CD4-positive, alpha-beta T cell treated with Interleukin-15 for 4 hours (primary cell): ENCODE measurements around the gene ZBTB20.
A peak's percentile ranks its signal among the peaks of the same experiment; 100 is the strongest.

Experiments used
- DNase-seq: peaks from one replicate; pipeline ENCODE4 v3.0.0-alpha.2; 2020; ENCODE audit warnings: low spot score

The ZBTB20 gene

DNA sequence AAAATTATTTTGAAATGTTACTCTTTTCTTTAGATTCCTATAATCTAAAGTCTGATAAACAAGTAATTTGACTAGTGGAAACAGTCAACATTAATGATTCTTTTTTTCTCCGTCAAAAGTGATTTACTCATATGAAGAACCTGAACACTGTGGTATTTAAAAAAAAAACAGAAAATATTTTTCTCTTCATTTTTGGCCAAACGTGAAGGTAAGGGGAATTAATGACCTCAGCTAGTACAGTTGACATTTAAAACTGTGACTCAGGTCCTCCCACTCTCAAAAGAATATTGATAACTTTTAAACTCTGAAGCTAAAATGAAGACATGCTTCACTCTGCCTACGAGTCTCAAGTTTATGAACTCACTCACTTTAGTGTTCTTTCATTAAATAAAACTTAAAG lies 818.7 kb downstream of the ZBTB20 start:
- DNase-seq, result peak; percentile 34

DNA sequence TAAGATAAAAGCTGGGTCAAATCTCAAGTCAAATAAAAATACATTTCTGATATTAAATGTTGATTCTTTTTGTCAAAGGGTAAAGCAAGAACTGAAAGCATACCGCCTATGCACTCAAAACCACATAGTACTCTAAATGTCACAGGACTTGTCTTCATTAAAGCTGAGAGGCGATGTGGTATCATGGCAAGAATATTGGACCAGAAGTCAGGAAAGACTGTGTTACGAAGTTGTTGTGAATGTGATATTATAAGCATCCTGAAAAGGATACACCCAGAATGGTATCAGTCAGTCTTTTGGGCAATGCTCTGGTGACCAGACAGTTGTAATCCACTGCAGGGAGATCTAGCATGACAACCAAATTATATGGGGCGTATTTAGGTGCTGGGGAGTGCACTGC lies 819.4 kb downstream of the ZBTB20 start:
- DNase-seq, result no peak

DNA sequence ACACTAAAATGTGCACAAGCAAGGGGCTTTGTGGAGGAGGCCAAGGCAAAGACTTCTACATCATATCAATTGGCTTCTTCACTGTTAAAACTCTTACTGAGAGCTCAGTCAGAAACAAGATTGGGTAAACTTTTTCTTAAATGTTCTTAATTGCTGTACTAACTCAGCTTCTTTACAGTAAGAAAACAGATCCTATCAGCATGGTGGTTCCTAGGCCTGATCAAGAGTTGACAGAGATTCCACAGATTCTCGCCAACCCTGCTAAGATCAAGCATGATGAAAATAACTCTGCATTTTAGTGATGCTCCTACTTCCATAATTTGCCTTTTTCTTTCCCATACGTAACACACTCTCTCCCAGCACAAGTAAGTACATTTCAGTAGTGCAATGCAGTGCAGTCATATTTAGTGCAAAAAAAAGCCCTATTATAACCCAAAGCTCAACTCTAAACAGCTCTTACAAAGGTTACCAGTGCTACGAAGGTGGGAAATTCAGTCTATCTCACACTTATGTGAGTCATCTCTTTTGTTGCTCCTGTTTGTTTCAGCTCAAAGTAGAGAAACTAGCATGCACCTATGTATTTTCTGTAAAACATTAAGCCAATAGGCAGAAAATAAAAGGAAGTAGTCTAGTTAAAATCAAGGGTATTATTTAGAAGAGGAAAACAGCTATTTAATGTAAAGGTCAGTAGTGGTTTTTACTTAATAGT lies 823.4 kb downstream of the ZBTB20 start:
- peak; percentile 55 for DNase-seq

DNA sequence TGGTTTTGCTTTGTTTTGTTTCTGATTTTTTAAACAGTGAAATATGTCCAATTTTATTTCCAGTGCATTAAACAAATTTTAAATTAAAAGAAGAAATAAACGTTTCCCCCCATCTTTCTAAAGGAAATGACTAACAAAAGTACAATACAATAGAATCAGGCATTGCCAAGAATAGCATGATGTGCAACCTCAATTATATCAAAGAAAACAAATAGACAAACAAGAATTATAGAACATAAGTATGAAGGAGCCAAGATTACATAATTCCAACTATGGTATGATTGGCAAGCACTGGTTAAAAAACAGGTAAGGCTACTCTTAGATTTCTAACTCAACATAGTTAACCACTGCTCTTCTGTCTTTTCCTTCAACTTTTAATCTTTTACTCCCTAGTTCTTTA lies 826.8 kb downstream of the ZBTB20 start:
- no peak for DNase-seq

DNA sequence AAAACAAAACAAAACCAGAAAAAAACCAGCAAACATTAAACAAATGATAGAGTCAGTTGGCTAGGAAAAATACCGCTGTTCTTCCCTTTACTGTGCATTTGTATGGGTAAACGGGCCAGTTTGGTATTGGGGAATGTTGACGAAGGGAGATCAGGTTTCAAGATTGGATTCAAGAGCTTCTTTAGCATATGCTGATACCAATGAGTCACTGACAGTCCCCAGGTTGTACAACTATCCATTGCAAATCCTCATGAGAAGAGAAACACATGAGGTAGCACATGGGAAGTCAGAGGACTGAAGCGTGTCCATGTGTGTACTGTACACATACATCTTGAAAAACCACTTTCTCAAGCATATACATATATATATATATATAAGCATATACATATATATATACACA lies 827.6 kb downstream of the ZBTB20 start:
- no peak for DNase-seq

DNA sequence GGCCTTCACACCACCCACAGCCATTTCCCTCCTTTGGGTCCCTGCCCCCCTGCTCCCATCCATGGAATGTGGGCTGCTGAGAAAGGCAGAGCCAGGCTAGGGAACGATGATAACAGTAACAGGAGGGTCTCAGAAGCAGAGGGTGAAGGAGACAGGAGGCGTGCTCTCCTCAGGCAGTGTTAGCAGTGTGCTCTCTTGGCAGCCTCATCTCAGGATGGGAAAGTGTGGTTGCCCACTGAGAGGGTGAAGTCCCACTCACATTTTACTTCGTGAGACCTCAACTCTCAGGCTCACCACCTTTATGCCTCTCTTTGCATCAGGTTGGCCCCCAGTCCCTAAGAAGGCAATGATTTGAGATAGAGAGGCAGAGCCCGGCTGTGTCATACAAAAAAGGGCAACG lies 828.8 kb downstream of the ZBTB20 start:
- DNase-seq, result no peak

DNA sequence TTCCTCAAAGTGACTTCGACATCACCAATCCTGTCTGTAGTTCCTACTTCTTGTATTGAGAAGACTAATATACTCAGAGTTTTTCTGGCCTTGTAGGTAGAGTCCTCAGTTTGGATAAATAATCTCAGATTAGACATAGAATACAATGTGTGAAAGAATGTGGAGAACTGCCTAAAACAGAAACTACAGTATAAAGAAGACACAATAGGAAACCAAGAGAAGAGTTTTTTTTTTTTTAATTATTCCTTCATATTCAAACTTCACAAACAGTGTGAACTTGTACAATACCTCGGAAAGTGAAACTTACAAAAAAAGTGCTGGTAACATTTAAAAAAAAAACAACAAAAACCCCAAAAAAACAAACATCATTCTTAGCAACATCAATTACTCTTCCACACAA lies 832.8 kb downstream of the ZBTB20 start:
- DNase-seq, result no peak

DNA sequence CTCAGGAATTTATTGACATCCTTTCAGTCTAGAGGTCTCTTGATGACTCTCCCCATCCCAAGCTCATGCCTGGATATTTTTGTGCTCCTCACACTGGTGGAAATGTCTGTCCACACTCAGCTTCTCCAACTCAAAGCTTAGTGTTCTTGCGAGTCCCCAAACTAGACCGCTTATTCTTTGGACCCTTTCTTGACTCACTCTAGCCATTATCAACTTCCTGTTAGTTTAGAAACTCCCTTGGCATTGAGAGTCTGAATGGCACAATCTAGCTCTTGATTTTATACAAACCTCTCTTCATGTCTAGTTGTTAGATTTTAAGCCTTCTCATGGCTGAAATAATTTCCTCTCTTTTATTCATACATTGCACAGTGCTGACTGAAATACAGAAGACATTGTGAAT lies 833.7 kb downstream of the ZBTB20 start:
- DNase-seq, result no peak

DNA sequence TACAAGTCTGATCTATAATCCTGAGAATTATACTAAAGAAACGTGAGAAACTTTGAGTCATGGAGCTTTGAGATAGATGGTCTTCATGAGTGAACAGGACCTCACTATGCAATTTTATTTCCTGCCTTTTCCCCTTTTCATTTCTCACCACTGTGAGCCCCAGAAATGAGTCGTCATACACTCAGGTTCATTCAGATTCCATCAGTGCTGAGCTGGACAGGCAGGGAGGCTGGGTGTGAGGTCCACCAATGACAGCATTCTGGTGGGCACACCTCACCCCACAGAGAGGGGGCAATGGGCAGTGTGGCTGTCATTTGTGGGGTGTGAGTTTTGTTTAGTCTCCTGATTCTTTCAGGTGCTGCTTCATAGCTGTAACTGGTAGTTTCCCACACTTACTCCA lies 836.4 kb downstream of the ZBTB20 start:
- DNase-seq, result no peak

DNA sequence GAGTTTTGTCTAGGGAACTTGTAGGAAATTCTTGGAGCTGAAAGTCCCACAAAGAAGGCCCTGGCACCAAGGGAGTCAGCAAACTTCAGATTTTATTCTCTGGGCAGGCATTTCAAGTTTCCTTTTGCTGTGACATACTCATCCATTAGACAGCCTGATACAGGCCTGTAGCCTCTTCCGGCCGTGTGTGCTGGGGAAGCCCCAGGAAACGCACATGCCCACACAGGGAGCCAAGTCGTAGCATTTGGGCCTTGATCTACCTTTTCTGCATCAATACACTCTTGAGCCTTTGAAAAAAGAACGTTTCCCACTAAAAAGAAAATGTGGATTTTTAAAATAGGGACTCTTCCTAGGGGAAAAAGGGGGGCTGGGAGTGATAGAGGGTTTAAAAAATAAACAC lies 838.3 kb downstream of the ZBTB20 start:
- peak; percentile 73 for DNase-seq

DNA sequence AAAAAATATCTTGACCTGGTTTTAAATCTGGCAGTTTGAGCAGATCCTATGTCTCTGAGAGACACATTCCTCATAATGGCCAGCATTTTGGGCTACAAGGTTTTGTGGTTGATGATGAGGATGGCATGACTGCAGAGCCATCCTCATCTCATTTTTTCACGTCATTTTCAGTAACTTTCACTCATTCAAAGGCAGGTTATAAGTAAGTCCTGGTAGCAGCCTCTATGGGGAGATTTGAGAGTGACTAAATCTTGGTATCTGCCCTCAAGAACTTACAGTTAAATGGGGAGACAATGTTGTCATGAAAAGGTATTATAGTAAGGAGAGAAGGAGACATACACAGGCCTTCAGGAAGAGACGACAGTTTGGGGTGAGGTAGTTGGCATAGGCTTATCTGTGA lies 838.7 kb downstream of the ZBTB20 start:
- DNase-seq, result no peak

DNA sequence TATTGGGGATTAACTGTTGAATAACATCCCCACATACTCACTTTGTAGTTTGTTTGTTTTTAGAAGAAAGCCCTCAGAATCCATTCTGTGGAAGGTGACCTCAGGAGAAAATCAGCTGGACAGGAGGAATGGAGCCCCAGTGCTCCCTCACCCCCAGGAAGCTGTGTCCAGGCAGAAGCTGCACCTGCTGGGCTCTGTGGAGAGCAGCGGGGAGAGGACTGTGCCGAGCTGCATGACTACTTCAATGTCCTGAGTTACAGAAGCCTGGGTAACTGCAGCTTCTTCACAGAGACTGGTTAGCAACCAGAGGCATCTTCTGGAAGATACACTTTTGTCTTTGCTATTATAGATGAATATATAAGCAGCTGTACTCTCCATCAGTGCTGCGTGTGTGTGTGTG lies 839.3 kb downstream of the ZBTB20 start:
- DNase-seq, result no peak

DNA sequence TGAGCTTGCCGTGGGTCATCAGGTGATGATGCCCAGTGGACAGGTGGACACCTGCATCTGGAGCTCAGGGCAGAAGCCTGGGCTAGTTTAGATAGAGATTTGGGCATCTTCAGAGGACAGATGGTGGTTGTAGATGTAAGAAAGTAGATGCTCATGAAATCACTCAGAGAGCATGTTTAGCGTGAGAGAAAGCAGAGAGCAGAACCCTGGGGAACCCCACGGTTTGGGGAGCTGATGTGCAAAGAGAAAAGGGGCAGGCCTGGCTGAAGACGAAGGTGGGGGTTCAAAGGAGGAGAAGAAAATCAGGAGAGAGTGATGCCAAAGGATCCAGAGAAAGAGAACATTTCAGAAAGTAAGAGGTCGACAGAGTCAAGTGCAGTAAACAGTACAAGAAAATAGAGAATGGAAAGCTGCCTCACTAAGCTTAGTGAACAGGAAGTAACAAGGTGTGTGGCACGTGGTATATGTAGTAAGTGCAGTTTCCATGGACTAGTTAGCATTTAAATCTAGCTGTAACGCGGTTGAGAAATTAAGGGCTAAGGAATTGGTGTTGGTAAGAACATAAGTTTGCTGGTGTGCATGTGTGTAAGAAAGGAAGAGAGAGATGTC lies 839.8 kb downstream of the ZBTB20 start:
- DNase-seq, result peak; percentile 52

DNA sequence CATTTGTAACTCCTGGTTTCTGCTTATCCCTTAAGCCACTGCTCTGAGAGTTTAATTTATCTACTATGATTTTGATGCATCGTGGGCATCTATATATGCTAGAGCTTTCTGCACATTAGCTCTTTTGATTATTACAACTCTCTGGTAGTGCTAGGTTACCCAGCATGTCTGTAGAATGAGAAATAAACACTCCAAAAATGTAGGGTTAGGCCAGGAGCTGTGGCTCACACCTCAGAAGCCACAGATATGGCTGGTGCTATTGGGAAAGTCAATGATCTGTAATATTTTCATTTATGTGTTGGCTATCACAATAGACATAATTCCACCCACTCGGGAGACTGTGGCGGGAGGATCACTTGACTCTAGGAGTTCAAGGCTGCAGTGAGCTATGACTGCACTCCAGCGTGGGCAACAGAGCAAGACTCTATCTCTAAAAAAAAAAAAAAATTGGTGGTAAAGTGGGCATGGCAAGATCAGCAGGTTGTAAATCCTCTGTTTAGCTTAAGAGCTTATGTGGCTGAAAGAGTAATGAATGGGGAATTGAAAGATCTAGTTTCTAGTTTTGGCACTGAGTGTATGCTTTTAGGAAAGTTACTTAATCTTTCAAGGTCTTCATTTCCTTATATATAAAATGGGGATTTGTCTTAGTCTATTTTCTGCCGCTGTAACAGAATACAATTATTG lies 847.0 kb downstream of the ZBTB20 start:
- no peak for DNase-seq

DNA sequence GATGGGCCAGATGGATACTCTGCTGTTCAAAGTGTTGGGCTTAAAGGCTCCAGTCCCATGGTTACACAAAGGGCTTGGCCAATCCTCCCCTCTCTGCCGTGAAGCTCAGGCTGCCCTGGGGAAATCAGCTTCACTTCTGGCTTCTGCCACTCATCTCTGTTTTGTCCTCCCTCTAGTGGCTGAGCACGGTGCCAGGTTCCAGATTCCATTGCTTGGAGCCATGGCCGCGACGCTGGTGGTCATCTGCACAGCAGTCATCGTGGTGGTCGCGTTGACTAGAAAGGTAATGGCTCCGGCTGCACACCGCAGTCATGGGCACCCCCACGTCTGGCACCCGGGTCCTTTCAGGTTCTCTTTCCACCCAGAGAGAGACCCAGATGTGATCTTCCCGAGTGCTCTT lies 847.7 kb downstream of the ZBTB20 start:
- peak; percentile 56 for DNase-seq

DNA sequence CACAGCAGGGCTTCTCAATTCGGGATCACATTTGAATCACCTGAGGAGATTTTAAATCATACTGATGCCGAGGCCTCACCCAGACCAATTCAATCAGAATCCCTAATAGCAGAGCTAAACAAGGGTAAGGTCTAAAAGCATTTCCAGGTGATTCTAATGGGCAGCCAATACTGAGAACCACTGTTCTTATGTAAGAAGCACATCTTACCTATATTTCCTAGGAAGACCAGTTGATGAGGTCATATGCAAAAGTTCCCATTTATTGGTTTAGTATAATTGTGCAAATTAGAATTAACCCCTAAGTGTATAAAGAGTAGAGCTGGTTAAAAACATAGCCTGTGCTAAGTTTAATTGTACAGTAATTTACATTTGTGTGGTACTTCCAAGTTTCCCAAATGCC lies 851.1 kb downstream of the ZBTB20 start:
- no peak for DNase-seq

DNA sequence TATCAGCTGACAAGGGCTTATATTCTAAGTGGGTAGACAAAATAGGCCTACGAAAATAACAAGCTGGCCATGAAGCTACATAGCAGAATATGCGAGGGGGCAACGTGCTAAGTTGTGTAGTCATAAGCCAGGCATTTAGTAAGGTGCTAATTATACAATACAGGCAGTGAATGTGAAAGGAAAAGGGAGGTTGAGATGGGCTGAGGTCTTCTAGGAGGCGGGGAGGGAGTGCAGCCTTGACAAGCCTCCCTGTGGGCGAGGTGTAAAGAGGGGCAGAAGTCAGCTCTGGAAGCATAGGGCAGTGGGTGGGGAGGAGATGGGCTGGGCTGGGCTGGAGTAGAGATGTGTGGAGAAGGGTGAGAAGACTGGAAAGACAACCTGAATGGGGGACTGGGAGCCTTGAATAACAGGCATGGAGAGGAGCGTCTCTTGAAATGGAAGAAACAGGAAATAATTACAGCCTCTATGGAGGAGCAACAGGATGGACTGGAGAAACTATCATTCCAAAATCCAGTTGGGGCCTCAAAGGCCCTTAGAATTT lies 852.1 kb downstream of the ZBTB20 start:
- DNase-seq, result peak; percentile 52

DNA sequence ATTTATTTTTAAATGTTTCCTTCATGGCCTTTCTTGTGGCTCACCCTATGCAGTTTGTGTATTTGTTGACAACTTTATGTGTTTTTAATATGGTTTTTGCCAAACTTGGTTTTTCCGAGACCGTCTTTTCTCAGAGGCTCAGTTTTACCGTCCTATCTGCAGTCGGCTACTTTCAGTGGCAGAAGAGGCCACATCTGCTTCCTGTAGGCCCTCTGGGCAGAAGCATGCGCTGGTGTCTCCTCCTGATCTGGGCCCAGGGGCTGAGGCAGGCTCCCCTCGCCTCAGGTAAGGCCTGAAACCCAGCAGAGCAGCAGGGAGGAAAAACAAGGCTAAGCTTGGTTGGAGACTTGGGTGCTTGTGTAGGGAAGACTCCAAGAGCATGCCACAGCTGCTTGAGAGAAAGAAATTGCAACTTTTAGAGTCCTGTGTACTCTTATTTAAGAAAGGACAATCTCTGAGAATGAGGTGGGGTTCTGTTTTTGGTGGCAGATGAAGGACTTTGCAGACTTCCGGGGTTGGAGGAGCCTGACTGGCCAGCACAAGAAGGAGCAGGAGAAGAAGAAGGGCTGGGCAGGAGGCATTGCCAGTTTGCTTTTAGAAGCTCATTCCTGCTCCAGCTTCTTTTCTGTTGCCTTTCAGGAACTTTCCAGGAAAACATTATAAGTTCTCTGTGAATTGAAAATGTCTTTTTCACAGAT lies 853.1 kb downstream of the ZBTB20 start, which contains the start of gene TIGIT:
Gene TIGIT, plus strand, starts transcription at position 191 of the 698 bp plus-strand sequence. Its CDS starts 34 bp downstream, at position 225.
- DNase-seq, result peak; percentile 53

DNA sequence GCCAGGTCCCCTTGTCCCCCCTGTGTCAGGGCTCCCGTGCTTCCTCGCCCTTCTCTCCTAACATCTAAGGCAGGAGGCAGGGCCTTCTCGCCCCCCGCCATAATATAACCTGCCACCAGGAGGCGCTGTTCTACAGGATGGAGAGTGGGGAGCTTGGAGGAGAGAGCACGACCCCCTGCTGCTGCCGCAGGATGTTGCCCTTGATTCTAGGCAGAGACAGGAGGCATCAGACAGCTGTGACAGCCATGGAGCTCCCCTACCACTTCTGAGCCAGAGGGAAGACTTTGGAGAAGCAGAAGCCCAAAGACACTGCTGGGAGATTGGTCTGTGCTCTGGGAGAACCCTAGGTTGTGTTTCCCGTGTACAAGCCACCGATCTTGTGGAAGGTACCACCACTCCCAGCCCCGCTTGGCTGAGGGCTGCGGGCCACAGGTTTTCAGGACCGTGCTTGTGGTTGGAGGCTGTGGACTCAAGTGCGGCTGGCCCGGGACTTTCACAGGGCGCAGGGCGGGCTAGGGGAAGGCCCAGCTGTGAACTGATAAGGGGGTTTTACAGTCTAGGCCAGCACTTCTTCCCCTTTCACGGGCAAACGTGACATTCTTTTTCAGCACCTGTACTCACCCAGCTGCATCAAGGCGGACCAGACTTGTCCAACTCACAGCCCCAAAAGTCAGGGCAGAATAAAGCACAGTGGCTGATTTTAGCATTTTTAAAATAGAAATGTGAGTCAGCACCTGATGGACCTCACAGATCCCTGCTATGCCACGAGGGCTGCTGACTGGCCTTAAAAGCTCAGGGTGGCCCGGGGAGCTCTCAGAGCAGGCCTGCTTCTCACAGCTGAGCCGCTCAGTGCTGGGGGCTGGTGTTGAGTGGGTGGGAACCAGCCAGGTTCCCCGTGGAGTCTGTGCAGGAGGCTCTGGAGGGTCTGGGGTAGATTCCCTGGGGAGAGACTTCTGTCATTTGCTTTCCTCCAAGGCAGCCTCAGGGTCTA lies 855.9 kb downstream of the ZBTB20 start:
- peak; percentile 94 for DNase-seq

DNA sequence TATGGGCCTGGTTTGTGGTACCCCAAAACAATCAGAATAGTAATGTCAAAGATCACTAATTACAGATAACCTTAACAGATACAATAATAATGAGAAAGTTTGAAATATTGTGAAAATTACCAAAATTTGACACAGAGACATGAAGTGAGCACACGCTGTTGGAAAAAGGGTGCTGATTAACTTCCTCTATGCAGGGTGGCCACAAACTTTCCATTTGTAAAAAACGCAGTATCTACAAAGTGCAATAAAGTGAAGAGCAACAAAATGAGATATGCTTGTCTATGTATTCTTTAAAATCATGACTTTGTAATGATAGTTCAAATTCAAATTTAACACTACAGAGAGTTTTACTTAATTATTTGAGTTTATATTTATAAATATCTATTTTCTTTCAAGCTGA lies 860.8 kb downstream of the ZBTB20 start:
- DNase-seq, result peak; percentile 24

DNA sequence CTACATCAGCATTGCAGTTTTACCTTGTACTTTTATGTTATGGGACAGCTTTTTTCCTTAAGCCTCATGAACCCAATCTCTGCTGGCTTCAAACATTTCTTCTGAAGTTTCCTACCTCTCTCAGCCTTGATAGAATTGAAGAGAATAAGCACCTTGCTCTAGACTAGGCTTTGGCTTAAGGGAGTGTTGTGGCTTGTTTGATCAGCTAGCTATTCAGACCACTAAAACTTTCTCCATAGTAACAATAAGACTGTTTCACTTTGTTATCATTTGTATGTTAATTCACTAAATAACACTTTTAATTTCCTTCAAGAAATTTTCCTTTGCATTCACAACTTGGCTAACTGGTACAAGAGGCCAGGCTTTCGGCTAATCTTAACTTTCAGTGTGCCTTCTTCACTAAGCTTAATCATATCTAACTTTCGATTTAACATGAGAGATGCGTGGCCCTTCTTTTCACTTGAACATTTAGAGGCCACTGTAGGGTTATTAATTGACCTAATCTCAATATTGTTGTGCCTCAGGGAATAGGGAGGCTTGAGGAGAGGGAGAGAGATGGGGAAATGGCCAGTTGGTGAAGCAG lies 861.3 kb downstream of the ZBTB20 start:
- DNase-seq, result peak; percentile 30
